ENCODE results near the gene AMHR2.
A peak's percentile ranks its signal among the peaks of the same experiment; 100 is the strongest.
"Not testable (repeated sequence)": the region's sequence is repeated elsewhere in the genome, so short reads cannot be mapped to it uniquely, and the experiment has no call there.

The AMHR2 gene

GRCh38 chr12:53414756-53415417, 8.8 kb upstream of the AMHR2 start:
- DNase-seq, result no peak

- not testable (repeated sequence) for DNase-seq
Measured at GRCh38 chr12:53415752-53416389, 7.8 kb upstream of the AMHR2 start.

GRCh38 chr12:53417291-53417816, 6.3 kb upstream of the AMHR2 start:
- DNase-seq, result not testable (repeated sequence)

- no peak for DNase-seq
Measured at GRCh38 chr12:53418221-53418620, 5.4 kb upstream of the AMHR2 start.

GRCh38 chr12:53419756-53420155, 3.9 kb upstream of the AMHR2 start:
- no peak for DNase-seq

- not testable (repeated sequence) for DNase-seq
Measured at GRCh38 chr12:53422247-53422646, 1.4 kb upstream of the AMHR2 start.

- no peak for DNase-seq
Measured at GRCh38 chr12:53424626-53425514, 1.2 kb downstream of the AMHR2 start.

- DNase-seq, result no peak
Measured at GRCh38 chr12:53425515-53426150, 2.0 kb downstream of the AMHR2 start.

- peak in 1 of 51 donors; percentile 5 for DNase-seq
Measured at GRCh38 chr12:53427905-53428594, 4.4 kb downstream of the AMHR2 start.

- no peak for DNase-seq
Measured at GRCh38 chr12:53428741-53429140, 5.1 kb downstream of the AMHR2 start.

- DNase-seq, result no peak
Measured at GRCh38 chr12:53430116-53430515, 6.5 kb downstream of the AMHR2 start.

GRCh38 chr12:53431187-53431586, 7.5 kb downstream of the AMHR2 start:
- no peak for DNase-seq

GRCh38 chr12:53435326-53435725, 11.7 kb downstream of the AMHR2 start:
- not testable (repeated sequence) for DNase-seq

GRCh38 chr12:53439582-53439981, 15.9 kb downstream of the AMHR2 start:
- DNase-seq, result not testable (repeated sequence)

- peak; percentile 48 to 99 (median 95) for DNase-seq
Measured at GRCh38 chr12:53441040-53441833, 17.6 kb downstream of the AMHR2 start, which contains the start of gene PRR13. PRR13 (plus strand) TSS chr12:53441734; CDS start chr12:53442715, 981 bp downstream.

GRCh38 chr12:53443955-53444354, 20.3 kb downstream of the AMHR2 start:
- no peak for DNase-seq

GRCh38 chr12:53444593-53445325, 21.1 kb downstream of the AMHR2 start:
- DNase-seq, result not testable (repeated sequence)

GRCh38 chr12:53450936-53451335, 27.3 kb downstream of the AMHR2 start:
- no peak for DNase-seq

- peak; percentile 82 to 100 (median 98) for DNase-seq
Measured at GRCh38 chr12:53451661-53452158, 28.1 kb downstream of the AMHR2 start, which contains the start of gene PCBP2. PCBP2 (plus strand) TSS chr12:53452102; CDS start chr12:53454801, 2,699 bp downstream.
